ENCODE data around the gene EPM2AIP1. TPM values are rescaled to one million over a fixed set of nuclear protein-coding genes. Genes with fewer than 3 reads are reported as not detected.

The EPM2AIP1 gene
- total RNA-seq, 2 experiments from 2014 or later = 31.7 to 35.7 TPM

- H3K9me3 ChIP-seq (ENCODE audit: low read length) = no peaks in the 10 kb centered on the region
- H3K9me2 ChIP-seq (ENCODE audit: insufficient read depth, low read length) = no peaks in the 10 kb centered on the region
- TF ChIP-seq CTCF (conservative IDR thresholded peaks at IDR 0.05; ENCODE audit: low read length) = no peak
- no peak for TF ChIP-seq EZH2phosphoT487 (IDR thresholded peaks at IDR 0.05; ENCODE audit: borderline replicate concordance, low read depth, low read length)
- peaks cover 8% of the 10 kb centered on the region; the same call in 1 of the 2 replicates for H3K79me2 ChIP-seq (ENCODE audit: insufficient read depth, low read depth, low read length)
- H3K36me3 ChIP-seq (ENCODE audit: insufficient read depth, low read length) = peaks cover 96% of the 10 kb centered on the region
- POLR2A ChIA-PET = interaction anchor here (0.5 to 1.2 kb wide), 8 partner anchors 8 to 228 kb away, joined by 3 to 15 read pairs (median 3); no protein-coding TSS in a partner anchor
- H3K4me1 ChIP-seq (ENCODE audit: insufficient read depth, low read length, poor library complexity, severe bottlenecking) = peaks cover 17% of the 10 kb centered on the region
- no peak overlapping the region for H3K27ac ChIP-seq (ENCODE audit: low read depth, low read length, poor library complexity, severe bottlenecking)
- intact Hi-C loops (cut with micrococcal nuclease; ENCODE audit: unreplicated experiment) = no loop called here
- no peak overlapping the region for H2AFZ ChIP-seq (ENCODE audit: low read length)
- no peak overlapping the region for H3K4me2 ChIP-seq (ENCODE audit: low read length)
- BruUV-seq (replicated peaks) = no TSS peak
- DNase-seq (ENCODE audit: low spot score) = no peak
- H3K4me3 ChIP-seq (ENCODE audit: low read depth, low read length, poor library complexity, severe bottlenecking) = no peak overlapping the region
- CTCF ChIA-PET (ENCODE audit: unreplicated experiment) = no interaction called here
- H4K20me1 ChIP-seq (ENCODE audit: insufficient read depth, low read length) = no peaks in the 10 kb centered on the region
Observed at GRCh38 chr3:37026851-37027250, 33.9 kb upstream of the EPM2AIP1 start.

- DNase-seq (ENCODE audit: low spot score) = no peak
- H4K20me1 ChIP-seq (ENCODE audit: insufficient read depth, low read length) = no peaks in the 10 kb centered on the region
- H3K9me3 ChIP-seq (ENCODE audit: low read length) = no peaks in the 10 kb centered on the region
- H3K4me1 ChIP-seq (ENCODE audit: insufficient read depth, low read length, poor library complexity, severe bottlenecking) = peaks cover 17% of the 10 kb centered on the region
- H2AFZ ChIP-seq (ENCODE audit: low read length) = no peak overlapping the region
- no TSS peak for BruUV-seq (replicated peaks)
- H3K27ac ChIP-seq (ENCODE audit: low read depth, low read length, poor library complexity, severe bottlenecking) = no peak overlapping the region
- peaks cover 8% of the 10 kb centered on the region; the same call in 1 of the 2 replicates for H3K79me2 ChIP-seq (ENCODE audit: insufficient read depth, low read depth, low read length)
- TF ChIP-seq CTCF (conservative IDR thresholded peaks at IDR 0.05; ENCODE audit: low read length) (no peak), EZH2phosphoT487 (IDR thresholded peaks at IDR 0.05; ENCODE audit: borderline replicate concordance, low read depth, low read length) (no peak)
- CTCF ChIA-PET (ENCODE audit: unreplicated experiment) = interaction anchor here (1.7 kb wide), 1 partner anchor 13 kb away, joined by 5 read pairs; no protein-coding TSS in a partner anchor
- POLR2A ChIA-PET = interaction anchor here (0.5 to 1.9 kb wide), 11 partner anchors 9 to 465 kb away, joined by 3 to 13 read pairs (median 3); partner anchors contain the start of genes EPM2AIP1 and MLH1
- H3K4me2 ChIP-seq (ENCODE audit: low read length) = no peak overlapping the region
- no peaks in the 10 kb centered on the region for H3K9me2 ChIP-seq (ENCODE audit: insufficient read depth, low read length)
- no peak overlapping the region for H3K4me3 ChIP-seq (ENCODE audit: low read depth, low read length, poor library complexity, severe bottlenecking)
- intact Hi-C loops (cut with micrococcal nuclease; ENCODE audit: unreplicated experiment) = loop anchor here (2.0 kb wide), 1 partner anchor 187 kb away; no protein-coding TSS in a partner anchor
- peaks cover 96% of the 10 kb centered on the region for H3K36me3 ChIP-seq (ENCODE audit: insufficient read depth, low read length)
Observed at GRCh38 chr3:37025561-37026335, 32.8 kb upstream of the EPM2AIP1 start.

All from OCI-LY7 (cell line).